Mesothelial cell of epicardium (in vitro differentiated cells): ENCODE results near the gene PREX1. TPM values are rescaled to one million over a fixed set of nuclear protein-coding genes. Genes with fewer than 3 reads are reported as not detected.
"Not testable (repeated sequence)": the region's sequence is repeated elsewhere in the genome, so short reads cannot be mapped to it uniquely, and the experiment has no call there.

ENCODE experiments used
- DNase-seq, 2 experiments: peaks; one replicate each; pipeline ENCODE4 v3.0.0; 2021; ENCODE audit warnings: low spot score in 2 of 2; ENCODE audit not compliant: unreplicated experiment in 2 of 2
- H3K27ac Mint-ChIP-seq: 2 replicates; pipeline ENCODE4 v1.8.0; 2021; ENCODE audit warnings: mixed read lengths
- H3K27me3 Mint-ChIP-seq: 2 replicates; pipeline ENCODE4 v1.8.0; 2021; ENCODE audit warnings: low read depth, mixed read lengths
- H3K36me3 Mint-ChIP-seq: 2 replicates; pipeline ENCODE4 v1.8.0; 2021; ENCODE audit warnings: mixed read lengths
- H3K4me1 Mint-ChIP-seq: 2 replicates; pipeline ENCODE4 v1.8.0; 2021; ENCODE audit warnings: mixed read lengths
- H3K4me3 Mint-ChIP-seq: 2 replicates; pipeline ENCODE4 v1.8.0; 2021; ENCODE audit warnings: mild to moderate bottlenecking, moderate library complexity, mixed read lengths
- H3K9me3 Mint-ChIP-seq: 2 replicates; pipeline ENCODE4 v1.8.0; 2021; ENCODE audit warnings: mixed read lengths
- CTCF ChIP-seq: fragments of 200-600 bp; sonication (generic); IDR thresholded peaks from one replicate; pipeline ENCODE4 v1.5.0; 2021; ENCODE audit warnings: antibody characterized with exemption; ENCODE audit not compliant: unreplicated experiment
- total RNA-seq: library from RNA; stranded (reverse); gene quantifications from 3 replicates; pipeline ENCODE4 v1.2.1, GENCODE V29; 2021

Gene PREX1
- total RNA-seq, 1 donor from 2014 or later = 8.3 TPM

DNA sequence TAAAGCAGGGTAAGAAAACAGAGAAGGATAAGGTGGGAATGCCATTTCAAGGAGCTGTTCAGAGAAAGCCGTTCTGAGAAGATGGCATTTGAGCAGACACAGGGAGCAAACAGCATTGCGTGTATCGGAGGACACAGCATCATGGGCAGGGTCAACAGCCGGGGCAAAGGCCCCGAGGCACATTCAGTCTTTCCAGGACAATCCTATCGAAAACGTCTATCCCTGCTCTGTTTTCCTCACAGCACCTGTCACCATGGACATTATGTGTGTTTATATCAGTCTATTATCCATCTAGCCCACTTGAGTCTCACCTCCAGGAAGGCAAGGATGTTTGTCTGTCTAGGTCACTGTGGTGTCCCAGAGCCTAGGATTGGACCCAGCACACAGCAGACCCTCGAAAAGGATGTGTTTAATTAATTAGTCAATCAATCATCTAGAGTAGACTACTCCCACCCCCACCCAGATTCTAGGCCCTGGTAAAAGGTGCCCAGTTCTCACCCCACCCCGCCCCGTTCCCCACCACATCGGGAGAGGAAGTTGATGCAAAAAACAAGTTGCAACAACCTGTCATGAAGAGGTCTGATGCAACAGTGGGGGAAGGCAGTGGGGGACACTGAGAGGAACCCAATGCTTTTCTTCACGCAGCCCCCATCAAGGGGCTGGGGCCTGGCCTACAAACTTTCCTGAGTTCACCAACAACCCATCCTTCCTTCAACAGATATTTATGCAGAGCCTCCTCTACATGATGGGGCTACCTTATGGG is 66.6 kb downstream of the PREX1 start:
- H3K4me1 Mint-ChIP-seq = no peaks in the 10 kb centered on the region
- peaks cover 13% of the 10 kb centered on the region for H3K9me3 Mint-ChIP-seq
- H3K36me3 Mint-ChIP-seq = no peaks in the 10 kb centered on the region
- H3K27me3 Mint-ChIP-seq = no peaks in the 10 kb centered on the region
- no peak for TF ChIP-seq CTCF
- DNase-seq = no peak
- no peak overlapping the region for H3K27ac Mint-ChIP-seq
- no peak overlapping the region for H3K4me3 Mint-ChIP-seq

- TF ChIP-seq CTCF = no peak
- no peak for DNase-seq
- Mint-ChIP-seq H3K36me3 (no peaks in the 10 kb centered on the region), H3K27me3 (no peaks in the 10 kb centered on the region), H3K4me1 (no peaks in the 10 kb centered on the region), H3K27ac (no peak overlapping the region), H3K9me3 (peaks cover 14% of the 10 kb centered on the region), H3K4me3 (no peak overlapping the region)
Measured at GRCh38 chr20:48760403-48760983, 67.3 kb downstream of the PREX1 start.

- Mint-ChIP-seq H3K4me3 (no peak overlapping the region), H3K27me3 (no peaks in the 10 kb centered on the region), H3K9me3 (peaks cover 14% of the 10 kb centered on the region), H3K27ac (no peak overlapping the region), H3K36me3 (no peaks in the 10 kb centered on the region), H3K4me1 (no peaks in the 10 kb centered on the region)
- DNase-seq = no peak
- TF ChIP-seq CTCF = no peak
Measured at GRCh38 chr20:48759631-48760245, 68.1 kb downstream of the PREX1 start.

DNA sequence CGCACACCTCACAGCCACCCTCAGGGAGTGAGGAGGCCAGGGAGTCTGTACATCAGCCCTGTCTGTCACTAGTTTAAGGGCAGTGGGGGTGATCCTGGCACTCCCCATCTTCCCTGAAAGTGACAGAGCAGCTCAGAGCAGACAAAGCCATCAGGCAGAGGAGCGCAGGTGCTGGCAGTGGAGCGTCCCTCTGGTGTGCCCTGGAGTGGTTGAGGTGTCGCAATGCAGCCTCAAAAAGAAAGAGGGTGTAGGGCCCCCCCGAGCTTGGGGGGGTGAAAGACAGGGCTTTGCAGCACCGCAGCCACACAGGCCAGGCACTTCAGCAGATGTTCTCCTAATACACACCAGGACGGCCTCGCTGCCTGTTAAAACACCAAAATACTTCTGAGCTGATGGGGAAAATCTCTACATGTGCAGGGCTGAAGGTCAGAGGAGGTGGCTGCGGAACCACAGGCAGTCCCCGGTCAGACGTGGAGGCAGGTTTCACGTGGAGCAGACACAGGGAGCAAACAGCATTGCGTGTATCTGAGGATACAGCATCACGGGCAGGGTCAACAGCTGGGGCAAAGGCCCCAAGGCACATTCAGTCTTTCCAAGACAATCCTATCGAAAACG is 69.5 kb downstream of the PREX1 start:
- Mint-ChIP-seq H3K27me3 (no peaks in the 10 kb centered on the region), H3K4me3 (no peak overlapping the region), H3K9me3 (peaks cover 13% of the 10 kb centered on the region), H3K27ac (no peak overlapping the region), H3K4me1 (no peaks in the 10 kb centered on the region), H3K36me3 (no peaks in the 10 kb centered on the region)
- TF ChIP-seq CTCF = no peak
- DNase-seq = no peak

DNA sequence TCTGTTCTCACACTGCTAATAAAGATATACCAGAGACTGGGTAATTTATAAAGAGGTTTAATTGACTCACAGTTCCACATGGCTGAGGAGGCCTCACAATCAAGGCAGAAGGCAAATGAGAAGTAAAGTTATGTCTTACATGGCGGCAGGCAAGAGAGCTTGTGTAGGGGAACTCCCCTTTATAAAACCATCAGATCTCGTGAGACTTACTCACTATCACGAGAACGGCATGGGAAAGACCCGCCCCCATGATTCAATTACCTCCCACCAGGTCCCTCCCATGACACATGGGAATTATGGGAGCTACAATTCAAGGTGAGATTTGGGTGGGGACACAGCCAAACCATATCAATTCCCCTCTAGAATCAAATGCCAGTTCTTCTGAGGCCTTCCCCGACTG is 71.0 kb downstream of the PREX1 start:
- not testable (repeated sequence) for H3K27ac Mint-ChIP-seq

GRCh38 chr20:48754292-48754691 is 73.5 kb downstream of the PREX1 start:
- Mint-ChIP-seq H3K36me3 (no peaks in the 10 kb centered on the region), H3K9me3 (peaks cover 6% of the 10 kb centered on the region), H3K4me1 (no peaks in the 10 kb centered on the region), H3K27ac (no peak overlapping the region), H3K4me3 (no peak overlapping the region), H3K27me3 (peaks cover 7% of the 10 kb centered on the region)
- TF ChIP-seq CTCF = no peak
- DNase-seq = no peak

More for the DNA sequence above, 71.0 kb downstream of the PREX1 start:
- not testable (repeated sequence) for DNase-seq, H3K36me3 Mint-ChIP-seq, H3K9me3 Mint-ChIP-seq, H3K4me1 Mint-ChIP-seq, H3K4me3 Mint-ChIP-seq, H3K27me3 Mint-ChIP-seq
